Measurements from ENCODE around the gene CTNND2. TPM values are rescaled to one million over a fixed set of nuclear protein-coding genes. Genes with fewer than 3 reads are reported as not detected.

The CTNND2 gene
- total RNA-seq, 1 donor: 1.9 TPM

- DNase-seq (ENCODE audit: low read depth): no peak
- no peak for TF ChIP-seq CTCF (IDR thresholded peaks at IDR 0.05; ENCODE audit: insufficient read depth, low read length)
- H3K4me3 ChIP-seq (ENCODE audit: low read depth, low read length): no peak overlapping the region
These were observed 518.9 kb downstream of the CTNND2 start for GRCh38 chr5:11385251-11385900.

GRCh38 chr5:11384441-11385250 lies 519.6 kb downstream of the CTNND2 start:
- no peak for DNase-seq (ENCODE audit: low read depth)
- no peak overlapping the region for H3K4me3 ChIP-seq (ENCODE audit: low read depth, low read length)
- TF ChIP-seq CTCF (IDR thresholded peaks at IDR 0.05; ENCODE audit: insufficient read depth, low read length): no peak

GRCh38 chr5:11383506-11384095 lies 520.6 kb downstream of the CTNND2 start:
- TF ChIP-seq CTCF (IDR thresholded peaks at IDR 0.05; ENCODE audit: insufficient read depth, low read length): no peak
- no peak overlapping the region for H3K4me3 ChIP-seq (ENCODE audit: low read depth, low read length)
- no peak for DNase-seq (ENCODE audit: low read depth)

GRCh38 chr5:11378461-11378860 lies 525.8 kb downstream of the CTNND2 start:
- no peak for TF ChIP-seq CTCF (IDR thresholded peaks at IDR 0.05; ENCODE audit: insufficient read depth, low read length)
- no peak for DNase-seq (ENCODE audit: low read depth)
- no peak overlapping the region for H3K4me3 ChIP-seq (ENCODE audit: low read depth, low read length)

GRCh38 chr5:11377896-11378295 lies 526.4 kb downstream of the CTNND2 start:
- no peak for TF ChIP-seq CTCF (IDR thresholded peaks at IDR 0.05; ENCODE audit: insufficient read depth, low read length)
- no peak for DNase-seq (ENCODE audit: low read depth)
- H3K4me3 ChIP-seq (ENCODE audit: low read depth, low read length): no peak overlapping the region

GRCh38 chr5:11372191-11372590 lies 532.1 kb downstream of the CTNND2 start:
- DNase-seq (ENCODE audit: low read depth): no peak
- TF ChIP-seq CTCF (IDR thresholded peaks at IDR 0.05; ENCODE audit: insufficient read depth, low read length): no peak
- H3K4me3 ChIP-seq (ENCODE audit: low read depth, low read length): no peak overlapping the region
